ENCODE results near the gene CDH16. TPM values are rescaled to one million over a fixed set of nuclear protein-coding genes. Genes with fewer than 3 reads are reported as not detected.

Gene CDH16
- total RNA-seq, 1 donor from 2014 or later, result 0.25 TPM

GRCh38 chr16:66888647-66889615 lies 29.8 kb downstream of the CDH16 start:
- Histone ChIP-seq H3K36me3 (peaks cover 0 to 13% of the 10 kb centered on the region in 2 donors), H3K4me1 (no peaks in the 10 kb centered on the region), H3K27ac (no peak overlapping the region), H3K27me3 (no peaks in the 10 kb centered on the region), H3K9me3 (no peaks in the 10 kb centered on the region), H3K4me3 (no peak overlapping the region)
- intact Hi-C loops (cut with DNase I), result no loop called here
- TF ChIP-seq POLR2AphosphoS5 (IDR thresholded peaks at IDR 0.05; ENCODE audit: insufficient read depth in 1 of 2, low read depth in 1 of 2) (no peak), CTCF (IDR thresholded peaks at IDR 0.05) (no peak), POLR2A (IDR thresholded peaks at IDR 0.05) (no peak)
- DNase-seq (ENCODE audit: extremely low spot score in 2 of 2), result no peak

GRCh38 chr16:66886914-66887313 lies 31.8 kb downstream of the CDH16 start:
- H3K4me1 ChIP-seq, result no peaks in the 10 kb centered on the region
- H3K36me3 ChIP-seq, result peaks cover 0 to 13% of the 10 kb centered on the region in 2 donors
- no peak overlapping the region for H3K27ac ChIP-seq
- TF ChIP-seq POLR2A (IDR thresholded peaks at IDR 0.05) (no peak), POLR2AphosphoS5 (IDR thresholded peaks at IDR 0.05; ENCODE audit: insufficient read depth in 1 of 2, low read depth in 1 of 2) (no peak), CTCF (IDR thresholded peaks at IDR 0.05) (no peak)
- intact Hi-C loops (cut with DNase I), result no loop called here
- no peak overlapping the region for H3K4me3 ChIP-seq
- no peaks in the 10 kb centered on the region for H3K27me3 ChIP-seq
- H3K9me3 ChIP-seq, result no peaks in the 10 kb centered on the region
- DNase-seq (ENCODE audit: extremely low spot score in 2 of 2), result no peak

GRCh38 chr16:66886321-66886720 lies 32.4 kb downstream of the CDH16 start:
- no peak for DNase-seq (ENCODE audit: extremely low spot score in 2 of 2)
- Histone ChIP-seq H3K36me3 (peaks cover 0 to 13% of the 10 kb centered on the region in 2 donors), H3K27ac (no peak overlapping the region), H3K27me3 (no peaks in the 10 kb centered on the region), H3K4me1 (peaks cover 5% of the 10 kb centered on the region), H3K4me3 (no peak overlapping the region), H3K9me3 (no peaks in the 10 kb centered on the region)
- intact Hi-C loops (cut with DNase I), result no loop called here
- TF ChIP-seq POLR2A (IDR thresholded peaks at IDR 0.05), result no peak
- no peak for TF ChIP-seq POLR2AphosphoS5 (IDR thresholded peaks at IDR 0.05; ENCODE audit: insufficient read depth in 1 of 2, low read depth in 1 of 2)
- TF ChIP-seq CTCF (IDR thresholded peaks at IDR 0.05), result no peak

- H3K27ac ChIP-seq, result no peak overlapping the region
- H3K9me3 ChIP-seq, result no peaks in the 10 kb centered on the region
- TF ChIP-seq POLR2AphosphoS5 (IDR thresholded peaks at IDR 0.05; ENCODE audit: insufficient read depth in 1 of 2, low read depth in 1 of 2) (no peak), CTCF (IDR thresholded peaks at IDR 0.05) (no peak)
- peaks cover 12% of the 10 kb centered on the region for H3K4me1 ChIP-seq
- peaks cover 0 to 13% of the 10 kb centered on the region in 2 donors for H3K36me3 ChIP-seq
- intact Hi-C loops (cut with DNase I), result no loop called here
- H3K4me3 ChIP-seq, result no peak overlapping the region
- DNase-seq (ENCODE audit: extremely low spot score in 2 of 2), result no peak
- no peaks in the 10 kb centered on the region for H3K27me3 ChIP-seq
These were observed 33.2 kb downstream of the CDH16 start for GRCh38 chr16:66885491-66885890.

GRCh38 chr16:66882702-66883101 lies 36.0 kb downstream of the CDH16 start:
- intact Hi-C loops (cut with DNase I), result no loop called here
- Histone ChIP-seq H3K4me1 (peaks cover 20% of the 10 kb centered on the region), H3K27ac (no peak overlapping the region), H3K9me3 (no peaks in the 10 kb centered on the region), H3K27me3 (no peaks in the 10 kb centered on the region), H3K4me3 (no peak overlapping the region), H3K36me3 (peaks cover 0 to 13% of the 10 kb centered on the region in 2 donors)
- DNase-seq (ENCODE audit: extremely low spot score in 2 of 2), result no peak
- TF ChIP-seq POLR2A (IDR thresholded peaks at IDR 0.05), result no peak
- no peak for TF ChIP-seq CTCF (IDR thresholded peaks at IDR 0.05)
- no peak for TF ChIP-seq POLR2AphosphoS5 (IDR thresholded peaks at IDR 0.05; ENCODE audit: insufficient read depth in 1 of 2, low read depth in 1 of 2)

Data from vagina (tissue), 2 donors.